Measurements from ENCODE around the gene KRTAP4-16.
"Not testable (repeated sequence)": the region's sequence is repeated elsewhere in the genome, so short reads cannot be mapped to it uniquely, and the experiment has no call there.

KRTAP4-16 gene

DNA sequence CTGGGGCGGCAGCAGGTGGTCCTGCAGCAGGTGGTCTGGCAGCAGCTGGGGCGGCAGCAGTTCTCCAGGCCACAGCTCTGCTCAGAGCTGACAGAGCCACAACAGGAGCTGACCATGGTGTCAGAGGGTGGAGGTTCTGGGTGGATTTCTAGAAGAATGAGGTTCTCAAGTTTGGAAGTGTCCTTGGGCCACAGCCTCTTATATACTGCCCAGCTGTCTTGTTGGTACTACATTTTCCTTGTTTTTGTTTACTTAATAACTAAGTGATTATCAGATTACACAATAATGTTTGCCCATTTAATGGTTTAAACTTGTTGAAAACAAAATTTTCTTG is 47.6 kb upstream of the KRTAP4-16 start, which contains the start of gene KRTAP4-5:
Gene KRTAP4-5, minus strand, starts transcription at position 174 of the 334 bp plus-strand sequence. Its CDS starts 58 bp downstream, at position 116.
- Histone ChIP-seq H3K36me3 (ENCODE audit: insufficient read depth, low read length) (no peaks in the 10 kb centered on the region), H3K27me3 (ENCODE audit: insufficient read depth, low read length, poor library complexity, severe bottlenecking) (no peaks in the 10 kb centered on the region), H3K4me1 (ENCODE audit: insufficient read depth, low read length, poor library complexity, severe bottlenecking) (peaks cover 4% of the 10 kb centered on the region), H3K79me2 (ENCODE audit: insufficient read depth, low read length) (no peaks in the 10 kb centered on the region), H3K9ac (ENCODE audit: low read depth, low read length, poor library complexity, severe bottlenecking) (no peak within 1 kb of the TSS), H3K9me3 (ENCODE audit: insufficient read depth, low read depth, low read length) (no peaks in the 10 kb centered on the region), H3F3A (ENCODE audit: low read depth) (no peaks in the 10 kb centered on the region), H3K4me3 (ENCODE audit: low read length, poor library complexity, severe bottlenecking) (no peak within 1 kb of the TSS), H3K4me2 (ENCODE audit: low read depth, low read length, poor library complexity, severe bottlenecking) (no peak within 1 kb of the TSS), H4K20me1 (ENCODE audit: insufficient read depth, low read length, poor library complexity, severe bottlenecking) (no peaks in the 10 kb centered on the region), H3K9me2 (replicated peaks; ENCODE audit: low read depth, low read length) (no peaks in the 10 kb centered on the region), H2AFZ (ENCODE audit: low read length) (no peak within 1 kb of the TSS)
- TF ChIP-seq, protein P1, sequence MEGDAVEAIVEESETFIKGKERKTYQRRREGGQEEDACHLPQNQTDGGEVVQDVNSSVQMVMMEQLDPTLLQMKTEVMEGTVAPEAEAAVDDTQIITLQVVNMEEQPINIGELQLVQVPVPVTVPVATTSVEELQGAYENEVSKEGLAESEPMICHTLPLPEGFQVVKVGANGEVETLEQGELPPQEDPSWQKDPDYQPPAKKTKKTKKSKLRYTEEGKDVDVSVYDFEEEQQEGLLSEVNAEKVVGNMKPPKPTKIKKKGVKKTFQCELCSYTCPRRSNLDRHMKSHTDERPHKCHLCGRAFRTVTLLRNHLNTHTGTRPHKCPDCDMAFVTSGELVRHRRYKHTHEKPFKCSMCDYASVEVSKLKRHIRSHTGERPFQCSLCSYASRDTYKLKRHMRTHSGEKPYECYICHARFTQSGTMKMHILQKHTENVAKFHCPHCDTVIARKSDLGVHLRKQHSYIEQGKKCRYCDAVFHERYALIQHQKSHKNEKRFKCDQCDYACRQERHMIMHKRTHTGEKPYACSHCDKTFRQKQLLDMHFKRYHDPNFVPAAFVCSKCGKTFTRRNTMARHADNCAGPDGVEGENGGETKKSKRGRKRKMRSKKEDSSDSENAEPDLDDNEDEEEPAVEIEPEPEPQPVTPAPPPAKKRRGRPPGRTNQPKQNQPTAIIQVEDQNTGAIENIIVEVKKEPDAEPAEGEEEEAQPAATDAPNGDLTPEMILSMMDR (conservative IDR thresholded peaks at IDR 0.05; ENCODE audit: low read length): no peak

- not testable (repeated sequence) for H3K9ac ChIP-seq (ENCODE audit: low read depth, low read length, poor library complexity, severe bottlenecking); H3K27me3 ChIP-seq (ENCODE audit: insufficient read depth, low read length, poor library complexity, severe bottlenecking); H3K9me2 ChIP-seq (replicated peaks; ENCODE audit: low read depth, low read length); H2AFZ ChIP-seq (ENCODE audit: low read length); H3K4me3 ChIP-seq (ENCODE audit: low read length, poor library complexity, severe bottlenecking); H3K9me3 ChIP-seq (ENCODE audit: insufficient read depth, low read depth, low read length); H3K79me2 ChIP-seq (ENCODE audit: insufficient read depth, low read length); H3K4me2 ChIP-seq (ENCODE audit: low read depth, low read length, poor library complexity, severe bottlenecking); H3K36me3 ChIP-seq (ENCODE audit: insufficient read depth, low read length); H4K20me1 ChIP-seq (ENCODE audit: insufficient read depth, low read length, poor library complexity, severe bottlenecking); H3K4me1 ChIP-seq (ENCODE audit: insufficient read depth, low read length, poor library complexity, severe bottlenecking); H3F3A ChIP-seq (ENCODE audit: low read depth)
Measured at GRCh38 chr17:41148971-41149651, 47.1 kb upstream of the KRTAP4-16 start.

GRCh38 chr17:41147531-41148204 is 45.7 kb upstream of the KRTAP4-16 start:
- peaks cover 4% of the 10 kb centered on the region; the same call in 1 of the 2 replicates for H3K9me3 ChIP-seq (ENCODE audit: insufficient read depth, low read depth, low read length)
- TF ChIP-seq EZH2phosphoT487 (IDR thresholded peaks at IDR 0.05; ENCODE audit: borderline replicate concordance): no peak
- TF ChIP-seq, protein P1 (conservative IDR thresholded peaks at IDR 0.05; ENCODE audit: low read length): no peak
- no peaks in the 10 kb centered on the region for H3K9me2 ChIP-seq (replicated peaks; ENCODE audit: low read depth, low read length)
- no peak overlapping the region for H2AFZ ChIP-seq (ENCODE audit: low read length)
- no peak overlapping the region for H3K4me3 ChIP-seq (ENCODE audit: low read length, poor library complexity, severe bottlenecking)
- peaks cover 4% of the 10 kb centered on the region for H3K4me1 ChIP-seq (ENCODE audit: insufficient read depth, low read length, poor library complexity, severe bottlenecking)
- no peaks in the 10 kb centered on the region for H3K27me3 ChIP-seq (ENCODE audit: insufficient read depth, low read length, poor library complexity, severe bottlenecking)
- no peaks in the 10 kb centered on the region for H3K79me2 ChIP-seq (ENCODE audit: insufficient read depth, low read length)
- H3K36me3 ChIP-seq (ENCODE audit: insufficient read depth, low read length): no peaks in the 10 kb centered on the region
- no peak overlapping the region for H3K4me2 ChIP-seq (ENCODE audit: low read depth, low read length, poor library complexity, severe bottlenecking)
- H3F3A ChIP-seq (ENCODE audit: low read depth): no peaks in the 10 kb centered on the region
- no peak overlapping the region for H3K9ac ChIP-seq (ENCODE audit: low read depth, low read length, poor library complexity, severe bottlenecking)
- no peaks in the 10 kb centered on the region for H4K20me1 ChIP-seq (ENCODE audit: insufficient read depth, low read length, poor library complexity, severe bottlenecking)

Measured in Loucy (cell line).